ENCODE measurements around the gene MYT1.

MYT1 gene

DNA sequence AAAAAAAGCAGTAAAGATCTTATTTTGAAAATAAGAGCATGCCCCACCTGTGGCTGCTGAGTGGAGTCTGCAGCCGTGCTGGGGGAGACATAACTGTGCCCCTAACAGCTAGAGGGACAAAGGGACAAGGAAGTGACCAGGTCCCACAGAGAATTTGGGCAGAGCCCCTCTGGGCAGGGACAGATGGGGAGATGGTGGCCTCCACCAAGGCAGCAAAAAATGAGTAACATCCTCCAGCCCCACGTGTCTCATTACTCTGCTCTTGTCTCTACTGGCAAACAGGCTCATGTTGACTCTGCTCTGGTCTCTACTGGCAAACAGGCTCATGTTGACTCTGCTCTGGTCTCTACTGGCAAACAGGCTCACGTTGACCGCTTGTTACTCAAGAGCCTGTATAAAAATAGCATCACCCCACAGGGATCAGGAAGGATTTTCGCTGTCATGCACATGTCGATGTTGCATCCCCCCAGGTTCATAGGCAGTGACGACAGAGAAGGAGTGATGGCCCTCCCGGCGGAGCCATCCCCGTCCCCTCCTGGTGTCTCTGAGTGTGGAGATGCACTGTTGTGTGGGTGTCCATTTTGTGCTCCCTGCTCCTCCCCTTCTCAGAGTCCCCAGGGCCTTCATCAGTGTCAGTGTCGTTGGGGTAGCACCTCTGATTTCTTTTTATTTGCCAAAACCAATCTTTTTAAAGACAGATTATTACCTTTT lies 74.0 kb downstream of the MYT1 start:
- DNase-seq, result no peak
- Histone ChIP-seq H3K36me3 (no peaks in the 10 kb centered on the region), H3K27ac (no peak overlapping the region), H3K4me1 (no peaks in the 10 kb centered on the region), H3K27me3 (peaks cover 0 to 4% of the 10 kb centered on the region in 2 donors), H3K9me3 (no peaks in the 10 kb centered on the region), H3K4me3 (no peak overlapping the region)
- intact Hi-C loops (cut with DNase I; ENCODE audit: low total_unique reads), result no loop called here
- TF ChIP-seq, protein P1, sequence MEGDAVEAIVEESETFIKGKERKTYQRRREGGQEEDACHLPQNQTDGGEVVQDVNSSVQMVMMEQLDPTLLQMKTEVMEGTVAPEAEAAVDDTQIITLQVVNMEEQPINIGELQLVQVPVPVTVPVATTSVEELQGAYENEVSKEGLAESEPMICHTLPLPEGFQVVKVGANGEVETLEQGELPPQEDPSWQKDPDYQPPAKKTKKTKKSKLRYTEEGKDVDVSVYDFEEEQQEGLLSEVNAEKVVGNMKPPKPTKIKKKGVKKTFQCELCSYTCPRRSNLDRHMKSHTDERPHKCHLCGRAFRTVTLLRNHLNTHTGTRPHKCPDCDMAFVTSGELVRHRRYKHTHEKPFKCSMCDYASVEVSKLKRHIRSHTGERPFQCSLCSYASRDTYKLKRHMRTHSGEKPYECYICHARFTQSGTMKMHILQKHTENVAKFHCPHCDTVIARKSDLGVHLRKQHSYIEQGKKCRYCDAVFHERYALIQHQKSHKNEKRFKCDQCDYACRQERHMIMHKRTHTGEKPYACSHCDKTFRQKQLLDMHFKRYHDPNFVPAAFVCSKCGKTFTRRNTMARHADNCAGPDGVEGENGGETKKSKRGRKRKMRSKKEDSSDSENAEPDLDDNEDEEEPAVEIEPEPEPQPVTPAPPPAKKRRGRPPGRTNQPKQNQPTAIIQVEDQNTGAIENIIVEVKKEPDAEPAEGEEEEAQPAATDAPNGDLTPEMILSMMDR (IDR thresholded peaks at IDR 0.05), result no peak

GRCh38 chr20:64238851-64239387 lies 74.7 kb downstream of the MYT1 start:
- Histone ChIP-seq H3K9me3 (no peaks in the 10 kb centered on the region), H3K36me3 (no peaks in the 10 kb centered on the region)
- DNase-seq, result peak in 1 of 2 donors; percentile 42

DNA sequence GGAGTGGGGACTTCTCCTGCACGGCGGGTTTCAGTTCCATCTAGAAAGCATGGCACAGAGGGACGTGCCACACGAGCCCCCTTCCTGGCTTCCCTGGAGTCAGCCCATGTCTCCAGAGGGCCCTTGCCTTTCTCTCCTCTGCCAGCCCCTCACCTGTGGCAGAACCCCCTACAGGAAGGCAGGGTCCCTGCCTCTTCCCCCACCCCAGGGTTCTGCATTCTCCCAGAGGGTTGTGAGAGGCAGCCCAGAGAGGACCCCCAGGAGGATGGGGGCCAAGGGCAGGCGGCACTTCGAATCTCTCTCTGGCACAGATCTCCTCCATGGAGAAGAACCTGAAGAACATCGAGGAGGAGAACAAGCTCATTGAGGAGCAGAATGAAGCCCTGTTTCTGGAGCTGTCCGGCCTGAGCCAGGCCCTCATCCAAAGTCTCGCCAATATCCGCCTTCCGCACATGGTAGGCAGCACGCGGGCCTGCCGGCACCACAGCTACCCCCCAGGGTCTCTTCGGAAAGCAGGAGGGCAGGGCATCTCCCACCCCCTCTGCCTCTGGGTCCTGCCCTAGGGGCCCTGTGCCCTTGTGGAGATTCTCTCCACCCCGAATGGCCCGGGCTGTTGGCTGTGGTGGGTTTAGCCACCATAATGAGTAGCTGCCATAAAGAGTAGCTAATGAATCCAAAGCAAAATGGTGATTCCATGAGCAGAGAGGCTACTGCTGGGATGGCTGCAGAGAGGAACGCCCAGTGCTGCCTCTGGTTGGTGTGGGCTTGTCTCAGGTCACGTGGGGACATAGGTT lies 75.4 kb downstream of the MYT1 start:
- intact Hi-C loops (cut with DNase I; ENCODE audit: low total_unique reads), result no loop called here
- TF ChIP-seq, protein P1 (IDR thresholded peaks at IDR 0.05), result no peak
- DNase-seq, result peak in 1 of 2 donors; percentile 44

More at GRCh38 chr20:64238851-64239387, 74.7 kb downstream of the MYT1 start:
- Histone ChIP-seq H3K27me3 (peaks cover 0 to 4% of the 10 kb centered on the region in 2 donors), H3K4me3 (no peak overlapping the region), H3K27ac (no peak overlapping the region), H3K4me1 (no peaks in the 10 kb centered on the region)
- intact Hi-C loops (cut with DNase I; ENCODE audit: low total_unique reads), result no loop called here
- TF ChIP-seq, protein P1 (IDR thresholded peaks at IDR 0.05), result no peak

GRCh38 chr20:64240243-64241015 lies 76.2 kb downstream of the MYT1 start:
- Histone ChIP-seq H3K4me3 (no peak overlapping the region), H3K9me3 (no peaks in the 10 kb centered on the region), H3K36me3 (no peaks in the 10 kb centered on the region), H3K27ac (no peak overlapping the region), H3K27me3 (peaks cover 0 to 15% of the 10 kb centered on the region in 2 donors), H3K4me1 (no peaks in the 10 kb centered on the region)
- TF ChIP-seq, protein P1 (IDR thresholded peaks at IDR 0.05), result no peak
- peak in 1 of 2 donors; percentile 56 for DNase-seq
- intact Hi-C loops (cut with DNase I; ENCODE audit: low total_unique reads), result no loop called here

More for the DNA sequence above, 75.4 kb downstream of the MYT1 start:
- Histone ChIP-seq H3K4me1 (no peaks in the 10 kb centered on the region), H3K4me3 (no peak overlapping the region), H3K36me3 (no peaks in the 10 kb centered on the region), H3K27ac (no peak overlapping the region), H3K9me3 (no peaks in the 10 kb centered on the region), H3K27me3 (peaks cover 0 to 9% of the 10 kb centered on the region in 2 donors)

DNA sequence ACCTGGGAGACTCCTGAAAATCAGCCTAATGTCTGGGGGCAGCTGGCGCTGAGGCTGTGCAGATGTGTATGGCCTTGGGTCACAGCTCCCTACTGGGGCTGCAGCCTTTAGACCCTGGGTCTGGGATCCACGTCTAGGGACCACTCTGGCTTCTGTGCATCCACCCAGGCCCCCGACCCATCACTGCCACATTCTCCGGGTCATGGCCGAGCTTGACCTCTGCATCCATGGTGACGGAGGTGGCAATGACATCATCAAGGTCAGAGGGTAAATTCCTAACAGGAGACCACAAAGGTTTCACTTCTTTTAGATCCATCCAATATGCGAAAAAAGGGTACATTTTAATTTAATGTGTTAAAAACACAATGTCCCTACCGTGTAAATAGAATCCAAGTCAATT lies 76.8 kb downstream of the MYT1 start:
- Histone ChIP-seq H3K36me3 (no peaks in the 10 kb centered on the region), H3K27me3 (peaks cover 0 to 22% of the 10 kb centered on the region in 2 donors), H3K4me3 (no peak overlapping the region), H3K9me3 (no peaks in the 10 kb centered on the region), H3K27ac (no peak overlapping the region), H3K4me1 (no peaks in the 10 kb centered on the region)
- TF ChIP-seq, protein P1 (IDR thresholded peaks at IDR 0.05), result no peak
- intact Hi-C loops (cut with DNase I; ENCODE audit: low total_unique reads), result no loop called here
- DNase-seq, result no peak

Measured in tibial artery (tissue), 4 donors.